Subcutaneous abdominal adipose tissue (tissue), 5 donors: Measurements from ENCODE around the gene RGPD5.
"Not testable (repeated sequence)": the region's sequence is repeated elsewhere in the genome, so short reads cannot be mapped to it uniquely, and the experiment has no call there.

ENCODE experiments used
- H3K27ac ChIP-seq: one replicate; pipeline ENCODE4 v1.7.0; 2013; ENCODE audit warnings: low read depth, mild to moderate bottlenecking, inconsistent platforms, low read length, moderate library complexity
- H3K27me3 ChIP-seq, 5 donors: one replicate each; pipeline ENCODE4 v1.7.0; 2013; ENCODE audit warnings: low read length in 5 of 5, inconsistent platforms in 1 of 5; ENCODE audit not compliant: control insufficient read depth in 5 of 5, insufficient read depth in 4 of 5
- H3K36me3 ChIP-seq, 5 donors: one replicate each; pipeline ENCODE4 v1.7.0; 2013; ENCODE audit warnings: low read length in 5 of 5; ENCODE audit not compliant: control insufficient read depth in 5 of 5, insufficient read depth in 5 of 5
- H3K4me1 ChIP-seq, 5 donors: one replicate each; pipeline ENCODE4 v1.7.0; 2013; ENCODE audit warnings: low read length in 5 of 5, mild to moderate bottlenecking in 3 of 5, moderate library complexity in 1 of 5; ENCODE audit not compliant: control insufficient read depth in 5 of 5, insufficient read depth in 5 of 5
- H3K4me3 ChIP-seq, 5 donors: one replicate each; pipeline ENCODE4 v1.7.0; 2013; ENCODE audit warnings: low read length in 5 of 5, low read depth in 1 of 5
- H3K9ac ChIP-seq, 5 donors: one replicate each; pipeline ENCODE4 v1.7.0; 2013; ENCODE audit warnings: low read length in 5 of 5, mild to moderate bottlenecking in 4 of 5, moderate library complexity in 3 of 5
- H3K9me3 ChIP-seq, 5 donors: one replicate each; pipeline ENCODE4 v1.7.0; 2013; ENCODE audit warnings: low read length in 5 of 5; ENCODE audit not compliant: control insufficient read depth in 5 of 5
- donor health status: healthy.
- donor health status: healthy.
- donor health status: healthy.
- donor health status: healthy.
- donor health status: healthy.

RGPD5 gene

GRCh38 chr2:109794074-109794737 is at the start of gene RGPD5:
Gene RGPD5 (plus strand): TSS chr2:109794305. CDS start chr2:109794466, 161 bp downstream.
- H3K4me3 ChIP-seq, H3K9ac ChIP-seq, H3K36me3 ChIP-seq, H3K27ac ChIP-seq, H3K27me3 ChIP-seq, H3K9me3 ChIP-seq, H3K4me1 ChIP-seq: not testable (repeated sequence)

DNA sequence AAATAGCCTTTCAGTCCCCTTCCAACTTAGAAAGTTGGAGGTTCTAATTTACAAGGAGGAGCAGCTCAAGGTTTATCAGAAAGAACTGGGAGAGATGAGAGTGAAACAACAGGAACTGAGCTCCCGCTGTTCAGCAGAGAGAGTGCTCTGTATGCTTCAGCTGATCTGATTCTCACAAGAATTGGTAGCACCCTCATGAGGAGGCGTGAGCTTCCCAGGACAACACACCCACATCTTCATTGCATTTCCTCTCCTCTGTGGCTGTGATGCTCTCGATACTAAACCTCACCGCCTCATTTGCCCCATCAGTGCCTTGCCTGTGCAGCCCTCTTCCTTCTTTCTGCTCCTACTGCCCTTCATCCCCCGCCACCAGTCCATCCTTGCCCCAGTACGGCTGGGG is 42.5 kb upstream of the RGPD5 start:
- H3K4me1 ChIP-seq, H3K27ac ChIP-seq, H3K36me3 ChIP-seq, H3K9me3 ChIP-seq, H3K9ac ChIP-seq, H3K27me3 ChIP-seq, H3K4me3 ChIP-seq: not testable (repeated sequence)

GRCh38 chr2:109757163-109757824 is 36.8 kb upstream of the RGPD5 start:
- not testable (repeated sequence) for H3K9ac ChIP-seq, H3K27me3 ChIP-seq, H3K36me3 ChIP-seq, H3K4me1 ChIP-seq, H3K27ac ChIP-seq, H3K9me3 ChIP-seq, H3K4me3 ChIP-seq

GRCh38 chr2:109760265-109761042 is 33.7 kb upstream of the RGPD5 start:
- H3K4me3 ChIP-seq, H3K9ac ChIP-seq, H3K9me3 ChIP-seq, H3K27me3 ChIP-seq, H3K36me3 ChIP-seq, H3K27ac ChIP-seq, H3K4me1 ChIP-seq: not testable (repeated sequence)

- not testable (repeated sequence) for H3K4me3 ChIP-seq, H3K36me3 ChIP-seq, H3K9ac ChIP-seq, H3K4me1 ChIP-seq, H3K27ac ChIP-seq, H3K9me3 ChIP-seq, H3K27me3 ChIP-seq
Observed at GRCh38 chr2:109761043-109761454, 33.1 kb upstream of the RGPD5 start.

DNA sequence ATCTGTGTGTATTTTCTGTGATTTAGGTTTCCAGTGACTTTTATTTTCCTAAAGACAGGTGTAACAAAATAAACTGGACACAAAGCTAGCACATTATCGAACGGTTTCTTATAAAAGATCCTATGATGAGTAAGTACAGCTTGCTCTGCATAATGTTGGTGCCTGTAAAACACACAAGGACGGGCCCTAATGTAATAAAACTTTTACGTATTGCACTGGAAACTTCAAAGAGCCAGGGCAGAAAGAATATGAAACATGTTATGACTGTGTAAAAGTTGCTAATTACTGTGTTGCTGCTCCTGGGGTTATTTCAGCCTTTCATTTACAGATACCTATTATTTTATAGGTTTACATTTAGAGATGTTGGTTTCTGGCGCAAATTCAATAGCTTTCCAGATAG is 32.1 kb upstream of the RGPD5 start:
- not testable (repeated sequence) for H3K4me1 ChIP-seq, H3K27ac ChIP-seq, H3K9me3 ChIP-seq, H3K36me3 ChIP-seq, H3K4me3 ChIP-seq, H3K9ac ChIP-seq, H3K27me3 ChIP-seq

- H3K9ac ChIP-seq, H3K9me3 ChIP-seq, H3K27ac ChIP-seq, H3K27me3 ChIP-seq, H3K4me1 ChIP-seq, H3K36me3 ChIP-seq, H3K4me3 ChIP-seq: not testable (repeated sequence)
Observed at GRCh38 chr2:109766074-109766473, 28.0 kb upstream of the RGPD5 start.

DNA sequence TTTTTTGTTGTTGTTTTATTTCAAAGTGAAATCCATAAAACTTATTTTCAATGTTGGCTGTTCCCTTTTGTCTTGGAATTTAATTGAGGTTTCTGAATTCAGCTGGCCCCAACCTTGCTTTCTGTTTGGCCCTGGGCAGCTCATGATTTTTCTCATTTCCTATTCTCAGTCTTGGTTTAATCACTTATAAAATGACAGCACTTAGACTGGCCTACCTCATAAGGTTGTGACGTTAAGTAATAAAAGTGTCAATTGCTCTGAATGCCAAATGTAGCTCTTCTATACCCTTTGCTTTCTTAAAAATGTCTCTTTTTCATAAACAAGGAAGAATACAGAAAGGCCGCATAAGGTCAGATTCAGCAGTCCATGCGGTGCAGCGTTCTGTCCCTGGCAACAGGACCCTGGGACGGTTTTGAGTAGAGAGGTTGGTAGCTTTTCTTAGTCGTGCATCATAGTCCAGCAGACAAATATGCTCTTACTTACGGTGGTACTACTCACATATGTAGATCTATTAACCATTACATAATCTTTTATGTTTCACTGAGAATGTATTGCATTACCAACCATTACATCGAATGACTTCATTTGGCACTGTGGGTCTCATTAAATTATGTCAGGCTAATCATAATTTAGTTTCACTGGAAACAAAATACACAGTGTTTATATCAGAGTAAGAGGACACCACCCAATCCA is 27.1 kb upstream of the RGPD5 start:
- not testable (repeated sequence) for H3K9me3 ChIP-seq, H3K4me1 ChIP-seq, H3K36me3 ChIP-seq, H3K4me3 ChIP-seq, H3K27ac ChIP-seq, H3K27me3 ChIP-seq, H3K9ac ChIP-seq

GRCh38 chr2:109768934-109769333 is 25.2 kb upstream of the RGPD5 start:
- H3K9me3 ChIP-seq, H3K36me3 ChIP-seq: not testable (repeated sequence)

GRCh38 chr2:109779118-109779517 is 15.0 kb upstream of the RGPD5 start:
- not testable (repeated sequence) for H3K27ac ChIP-seq, H3K9me3 ChIP-seq, H3K27me3 ChIP-seq, H3K4me3 ChIP-seq, H3K36me3 ChIP-seq, H3K9ac ChIP-seq, H3K4me1 ChIP-seq

More at GRCh38 chr2:109768934-109769333, 25.2 kb upstream of the RGPD5 start:
- not testable (repeated sequence) for H3K9ac ChIP-seq, H3K4me1 ChIP-seq, H3K27me3 ChIP-seq, H3K4me3 ChIP-seq, H3K27ac ChIP-seq
